PFSK-1 (cell line): ENCODE results near the gene SLC28A1.

ENCODE experiments used
- POLR2AphosphoS5 ChIP-seq: IDR thresholded peaks from 2 replicates; pipeline ENCODE4 v1.6.1; 2012; ENCODE audit warnings: low read depth, mild to moderate bottlenecking, control low read depth, low read length, moderate library complexity
- REST ChIP-seq, 2 experiments: IDR thresholded peaks; 2 replicates each; pipeline versions ENCODE4 v1.6.1 to v1.8.0; 2011 to 2012; ENCODE audit warnings: low read depth in 2 of 2, low read length in 2 of 2, control low read depth in 1 of 2, inconsistent platforms in 1 of 2, mild to moderate bottlenecking in 1 of 2, moderate library complexity in 1 of 2; ENCODE audit not compliant: insufficient read depth in 1 of 2

- TF ChIP-seq POLR2AphosphoS5 (no peak), REST (IDR thresholded peaks at IDR 0.05; ENCODE audit: insufficient read depth in 1 of 2, low read depth in 2 of 2, low read length in 2 of 2) (no peak)
Observed at GRCh38 chr15:84879088-84879780, 5.2 kb upstream of the SLC28A1 start.
